LNCAP (cell line): ENCODE results near the gene GABBR2.

Experiments
- CTCF ChIP-seq: fragments of 450-650 bp; IDR thresholded peaks from 2 replicates; pipeline ENCODE4 v1.5.1; 2017; ENCODE audit warnings: mild to moderate bottlenecking

The GABBR2 gene

GRCh38 chr9:98329904-98330303 lies 378.8 kb downstream of the GABBR2 start:
- TF ChIP-seq CTCF = no peak

- no peak for TF ChIP-seq CTCF
Measured at GRCh38 chr9:98329281-98329680, 379.5 kb downstream of the GABBR2 start.

- no peak for TF ChIP-seq CTCF
Measured at GRCh38 chr9:98328770-98329169, 380.0 kb downstream of the GABBR2 start.

GRCh38 chr9:98328141-98328540 lies 380.6 kb downstream of the GABBR2 start:
- no peak for TF ChIP-seq CTCF

- TF ChIP-seq CTCF = no peak
Measured at GRCh38 chr9:98327249-98327561, 381.5 kb downstream of the GABBR2 start.

GRCh38 chr9:98326459-98327248 lies 382.1 kb downstream of the GABBR2 start:
- TF ChIP-seq CTCF = no peak

- no peak for TF ChIP-seq CTCF
Measured at GRCh38 chr9:98324801-98325200, 383.9 kb downstream of the GABBR2 start.

- TF ChIP-seq CTCF = no peak
Measured at GRCh38 chr9:98323831-98324135, 385.0 kb downstream of the GABBR2 start.
